ENCODE measurements around the gene ACTL8.

The ACTL8 gene

DNA sequence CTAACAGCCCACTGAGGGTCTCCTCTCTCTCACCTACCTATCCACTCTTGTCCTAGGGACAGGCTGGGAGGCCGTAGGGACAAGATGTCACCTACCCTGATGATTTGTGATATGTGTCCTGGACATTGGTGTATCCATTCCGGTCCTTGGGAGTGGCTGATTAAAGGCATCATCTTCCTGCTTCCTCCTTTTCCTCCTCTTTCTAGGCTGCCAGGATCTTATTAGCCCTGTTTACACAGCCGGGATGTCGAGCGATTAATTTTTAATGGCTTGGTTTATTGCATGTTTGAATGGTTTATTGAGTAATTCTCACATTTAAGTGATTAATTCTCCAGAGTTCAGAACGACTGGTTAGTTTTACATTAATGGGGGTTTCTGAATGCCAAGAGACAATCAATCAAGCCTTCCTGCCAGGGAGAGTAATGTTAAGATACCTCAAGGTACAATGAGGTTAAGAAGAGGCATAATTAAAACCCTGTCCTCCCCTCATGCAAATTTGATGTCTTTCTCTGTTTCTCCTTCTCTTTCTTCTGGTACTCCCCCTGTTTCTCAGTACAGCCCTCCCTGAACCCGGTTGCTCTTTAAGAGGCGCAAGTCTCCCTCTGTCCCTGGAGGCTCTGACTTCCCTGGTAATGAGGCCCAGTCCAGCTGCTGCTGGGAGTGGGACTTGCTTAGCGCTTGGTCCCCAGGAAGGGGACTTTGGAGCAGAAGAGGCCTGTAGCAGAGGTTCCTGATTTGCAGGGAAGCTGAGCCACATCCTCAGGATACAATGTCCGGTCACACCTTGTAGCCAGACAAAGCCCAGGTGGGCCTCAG lies 50.9 kb downstream of the ACTL8 start:
- DNase-seq (ENCODE audit: low spot score), result no peak

DNA sequence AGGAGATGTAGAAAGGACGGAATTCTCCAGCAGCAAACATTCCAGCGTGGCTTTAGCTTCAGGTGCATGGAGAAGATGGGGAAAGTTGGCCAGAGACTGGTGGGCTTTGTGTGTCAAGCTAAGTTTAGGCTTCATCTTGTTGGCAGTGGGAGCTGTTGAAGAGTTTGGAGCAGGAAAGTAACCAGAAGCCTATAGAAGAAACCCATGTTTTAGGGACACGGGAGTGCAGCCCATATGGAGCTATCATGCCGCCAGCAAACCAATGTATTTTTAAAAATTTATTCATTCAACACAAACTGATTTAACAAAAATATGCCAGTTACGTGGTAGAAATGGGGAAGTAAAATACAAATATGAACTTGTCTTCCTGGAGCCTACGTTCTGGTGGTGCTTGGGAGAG lies 53.7 kb downstream of the ACTL8 start:
- DNase-seq (ENCODE audit: low spot score), result no peak

DNA sequence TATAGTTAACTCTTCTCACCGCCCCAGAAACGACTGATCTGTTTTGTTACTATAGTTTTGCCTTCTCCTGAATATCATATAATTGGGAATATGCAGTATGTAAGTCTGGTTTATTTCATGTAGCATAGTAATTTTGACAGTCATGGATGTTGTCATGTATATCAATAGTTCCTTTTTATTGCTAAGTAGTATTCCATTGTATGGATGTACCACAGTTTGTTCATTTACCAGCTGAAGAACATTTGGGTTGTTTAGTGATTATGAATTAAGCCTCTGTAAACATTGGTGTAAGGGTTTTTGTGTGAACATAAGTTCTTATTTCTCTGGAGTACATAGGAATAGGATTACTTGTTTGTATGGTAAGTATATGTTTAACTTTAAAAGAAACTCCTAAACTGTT lies 55.5 kb downstream of the ACTL8 start:
- no peak for DNase-seq (ENCODE audit: low spot score)

DNA sequence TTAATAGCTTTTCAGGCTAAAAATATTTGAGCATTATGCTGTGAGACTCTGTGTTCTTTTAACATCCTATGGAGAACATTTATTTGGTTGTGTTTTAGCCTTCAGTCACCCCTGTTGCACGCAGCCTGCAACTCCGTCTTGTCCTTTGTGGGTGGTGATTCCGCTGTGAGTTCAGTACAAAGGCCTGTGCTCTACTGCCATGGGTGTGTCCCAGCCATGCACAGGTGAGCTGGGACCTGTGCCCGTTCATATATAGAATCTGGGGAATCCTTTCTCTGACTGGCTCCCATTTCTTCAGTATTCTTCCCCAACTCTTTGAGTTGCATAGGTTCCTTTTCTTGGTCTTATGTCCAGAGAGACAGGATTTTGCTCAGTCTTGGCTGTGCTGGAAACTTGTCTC lies 61.4 kb downstream of the ACTL8 start:
- DNase-seq (ENCODE audit: low spot score), result no peak

DNA sequence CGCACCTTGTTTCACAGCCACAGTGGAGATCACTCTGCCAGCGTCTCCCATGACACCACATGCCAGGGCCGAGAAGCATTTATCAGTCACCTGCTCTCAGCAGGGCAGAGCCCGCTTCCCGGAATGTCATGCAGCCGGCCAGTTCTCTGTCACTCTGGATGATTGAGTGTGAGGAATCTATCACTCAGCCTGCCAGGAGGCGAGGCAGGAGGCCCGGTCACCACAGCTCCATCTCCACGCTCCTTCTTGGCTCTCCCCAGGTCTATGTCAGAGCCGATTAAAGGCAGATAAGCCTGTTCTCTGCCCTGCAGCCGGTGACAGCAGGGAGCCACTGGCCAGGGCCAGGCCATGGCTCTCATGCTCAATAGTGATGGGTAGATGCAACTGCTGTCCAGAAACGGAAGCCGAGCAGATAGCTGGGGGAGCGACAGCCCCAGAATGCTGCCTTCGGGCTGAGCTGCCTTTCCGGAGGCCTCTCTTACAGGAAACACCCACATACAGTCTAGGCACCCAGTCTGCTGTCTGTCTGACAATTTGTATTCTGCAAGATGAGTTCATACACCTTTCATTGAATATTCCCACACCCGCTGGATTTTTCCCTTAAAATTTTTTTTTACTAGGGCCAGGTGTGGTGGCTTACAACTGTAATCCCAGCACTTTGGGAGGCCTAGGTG lies 64.1 kb downstream of the ACTL8 start:
- no peak for DNase-seq (ENCODE audit: low spot score)

DNA sequence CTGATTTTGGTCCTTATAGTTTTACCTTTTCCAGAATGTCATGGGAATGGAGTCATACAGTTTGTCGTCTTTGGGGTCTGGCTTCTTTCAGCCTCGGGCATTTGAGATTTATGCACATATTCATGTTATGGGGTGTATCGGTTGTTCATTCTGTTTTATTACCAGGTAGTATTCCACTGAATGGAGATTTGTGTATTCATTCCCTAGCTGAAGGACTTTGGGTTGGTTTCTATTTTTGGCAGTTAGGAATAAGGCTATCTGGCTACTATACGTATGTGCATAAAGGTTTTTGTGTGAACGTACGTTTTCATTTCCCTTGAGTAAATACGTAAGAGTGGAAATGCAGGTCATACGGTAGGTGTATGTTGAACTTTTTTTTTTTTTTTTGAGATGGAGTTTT lies 65.1 kb downstream of the ACTL8 start:
- DNase-seq (ENCODE audit: low spot score), result no peak

DNA sequence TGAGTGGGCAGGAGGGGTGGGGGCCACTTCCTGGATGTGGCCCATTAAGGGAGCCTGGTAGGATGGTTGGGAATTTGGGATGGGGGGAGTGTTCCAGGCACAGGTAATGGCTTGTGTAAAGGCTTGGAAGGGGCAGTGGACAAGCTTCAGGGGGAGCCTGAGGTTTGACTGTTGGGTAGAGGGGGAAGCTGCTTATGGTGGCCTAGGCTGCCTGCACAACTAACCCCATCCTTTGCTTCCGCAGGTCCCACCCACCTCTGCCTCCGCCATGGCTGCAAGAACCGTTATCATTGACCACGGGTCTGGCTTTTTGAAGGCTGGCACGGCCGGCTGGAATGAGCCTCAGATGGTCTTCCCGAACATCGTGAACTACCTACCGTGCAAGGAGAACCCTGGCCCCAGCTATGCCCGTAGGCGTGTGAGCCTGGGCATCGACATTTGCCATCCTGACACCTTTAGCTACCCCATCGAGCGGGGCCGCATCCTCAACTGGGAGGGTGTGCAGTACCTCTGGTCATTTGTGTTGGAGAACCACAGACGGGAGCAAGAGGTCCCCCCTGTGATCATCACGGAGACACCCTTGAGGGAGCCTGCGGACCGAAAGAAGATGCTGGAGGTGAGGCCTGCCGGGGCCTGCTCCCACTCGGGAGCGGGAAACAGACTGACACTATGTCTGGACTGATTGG lies 67.8 kb downstream of the ACTL8 start:
- DNase-seq (ENCODE audit: low spot score), result no peak

DNA sequence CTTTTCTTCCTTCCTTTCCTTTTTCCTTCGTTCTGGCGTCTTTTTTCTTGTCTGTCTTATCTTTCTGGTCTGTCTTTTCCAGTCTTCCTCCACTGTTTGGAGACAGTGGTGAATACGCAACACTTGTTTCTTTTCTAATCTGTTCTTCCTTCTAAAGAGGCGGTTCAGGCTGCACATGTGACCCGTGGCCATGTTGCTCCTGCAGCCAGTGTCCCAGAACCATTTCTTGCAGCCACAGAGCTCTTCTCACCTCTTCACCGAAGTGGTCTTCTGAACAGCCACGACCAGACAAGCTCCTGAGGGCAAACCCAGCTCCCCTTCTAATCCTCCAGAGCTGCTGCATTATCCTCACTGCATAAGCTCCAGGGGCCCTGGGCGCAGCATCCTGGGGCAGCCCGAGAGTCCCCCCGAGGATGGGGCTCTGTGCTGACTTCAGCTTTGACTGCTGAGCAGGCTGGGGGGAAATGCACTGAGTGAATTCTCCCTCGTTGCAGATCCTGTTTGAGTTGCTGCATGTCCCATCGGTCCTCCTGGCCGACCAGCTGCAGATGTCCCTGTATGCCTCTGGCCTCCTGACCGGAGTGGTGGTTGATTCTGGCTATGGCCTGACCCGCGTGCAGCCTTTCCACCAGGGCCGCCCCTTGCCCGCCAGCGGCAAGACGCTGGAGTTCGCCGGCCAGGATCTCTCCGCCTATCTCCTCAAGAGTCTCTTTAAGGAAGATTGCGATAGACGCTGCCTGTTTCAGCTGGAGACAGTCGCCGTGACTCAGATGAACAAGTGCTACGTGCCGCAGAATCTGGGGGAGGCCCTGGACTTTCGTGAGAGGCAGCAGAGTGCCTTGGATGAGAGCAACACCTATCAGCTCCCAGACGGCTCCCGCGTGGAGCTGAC lies 70.4 kb downstream of the ACTL8 start:
- DNase-seq (ENCODE audit: low spot score), result no peak

DNA sequence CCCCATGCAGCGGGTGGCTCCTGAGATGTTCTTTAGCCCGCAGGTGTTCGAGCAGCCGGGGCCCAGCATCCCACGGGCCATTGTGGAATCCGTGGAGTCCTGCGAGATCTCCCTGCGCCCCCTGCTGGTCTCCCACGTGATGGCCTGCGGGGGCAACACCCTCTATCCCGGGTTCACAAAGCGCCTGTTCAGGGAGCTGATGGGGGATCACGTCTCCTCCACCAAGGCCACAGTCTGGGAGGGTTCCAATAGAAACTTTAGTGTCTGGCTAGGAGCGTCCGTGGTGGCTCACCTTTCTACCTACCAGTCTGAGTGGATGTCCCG lies 71.0 kb downstream of the ACTL8 start:
- peak; percentile 55 for DNase-seq (ENCODE audit: low spot score)

DNA sequence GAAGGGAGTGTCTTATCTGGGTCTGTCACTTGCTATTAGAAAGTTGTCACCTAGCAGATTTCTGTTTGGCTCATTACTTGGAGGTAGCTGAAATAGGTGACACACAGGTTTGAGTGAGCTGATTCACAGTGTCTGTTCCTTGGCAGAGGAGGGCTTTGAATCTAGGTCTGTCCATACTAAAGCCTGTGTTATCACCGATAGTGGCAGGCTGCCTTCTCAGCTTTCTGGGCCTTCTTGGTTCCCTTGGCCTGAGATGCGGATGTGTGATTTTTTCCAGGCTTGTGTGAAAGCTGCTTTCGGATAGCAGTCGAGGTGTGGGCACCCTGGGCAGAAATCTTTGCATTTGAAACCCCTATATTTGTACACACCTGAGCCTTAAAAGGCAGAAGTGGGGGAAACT lies 73.9 kb downstream of the ACTL8 start:
- DNase-seq (ENCODE audit: low spot score), result no peak

DNA sequence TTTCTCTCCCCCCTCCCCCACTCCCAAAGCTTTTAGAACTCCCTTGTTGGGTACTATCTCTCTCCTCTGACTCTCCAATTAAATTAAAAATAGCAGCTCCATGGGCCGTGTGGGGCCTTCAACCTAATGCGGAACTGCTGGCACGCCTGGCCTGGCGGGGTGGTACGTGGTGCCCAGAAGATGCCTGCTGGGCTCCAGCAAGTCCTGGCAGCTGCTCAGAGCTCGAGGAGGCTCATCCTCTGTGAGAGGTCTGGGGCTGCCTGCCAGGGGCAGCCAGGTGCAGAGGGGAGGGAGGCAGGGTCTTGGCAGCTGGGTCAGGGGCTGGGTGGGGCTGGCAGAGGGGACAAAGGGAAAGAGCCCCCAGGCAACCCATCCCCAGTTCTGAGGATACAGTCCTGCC lies 74.4 kb downstream of the ACTL8 start:
- DNase-seq (ENCODE audit: low spot score), result no peak

DNA sequence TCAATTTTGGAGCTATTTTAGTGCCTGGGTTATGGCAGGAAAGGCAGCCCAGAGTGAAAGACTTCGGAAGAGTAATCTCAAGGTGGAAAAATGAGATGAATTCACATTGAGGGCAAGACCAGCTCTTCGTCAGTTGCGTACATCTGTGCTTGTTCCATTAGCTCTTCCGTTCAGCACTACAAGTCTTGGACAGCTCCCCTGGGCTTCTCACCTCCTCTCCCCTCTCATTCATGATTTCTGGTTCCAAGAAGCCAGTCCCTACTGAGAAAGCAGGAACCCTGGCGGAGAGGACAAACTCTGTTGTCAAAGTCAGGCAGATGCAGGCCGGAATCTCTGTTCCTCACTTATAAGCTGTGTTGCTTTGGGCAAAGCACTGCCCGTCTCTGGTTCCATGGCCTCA lies 76.5 kb downstream of the ACTL8 start:
- peak; percentile 53 for DNase-seq (ENCODE audit: low spot score)

DNA sequence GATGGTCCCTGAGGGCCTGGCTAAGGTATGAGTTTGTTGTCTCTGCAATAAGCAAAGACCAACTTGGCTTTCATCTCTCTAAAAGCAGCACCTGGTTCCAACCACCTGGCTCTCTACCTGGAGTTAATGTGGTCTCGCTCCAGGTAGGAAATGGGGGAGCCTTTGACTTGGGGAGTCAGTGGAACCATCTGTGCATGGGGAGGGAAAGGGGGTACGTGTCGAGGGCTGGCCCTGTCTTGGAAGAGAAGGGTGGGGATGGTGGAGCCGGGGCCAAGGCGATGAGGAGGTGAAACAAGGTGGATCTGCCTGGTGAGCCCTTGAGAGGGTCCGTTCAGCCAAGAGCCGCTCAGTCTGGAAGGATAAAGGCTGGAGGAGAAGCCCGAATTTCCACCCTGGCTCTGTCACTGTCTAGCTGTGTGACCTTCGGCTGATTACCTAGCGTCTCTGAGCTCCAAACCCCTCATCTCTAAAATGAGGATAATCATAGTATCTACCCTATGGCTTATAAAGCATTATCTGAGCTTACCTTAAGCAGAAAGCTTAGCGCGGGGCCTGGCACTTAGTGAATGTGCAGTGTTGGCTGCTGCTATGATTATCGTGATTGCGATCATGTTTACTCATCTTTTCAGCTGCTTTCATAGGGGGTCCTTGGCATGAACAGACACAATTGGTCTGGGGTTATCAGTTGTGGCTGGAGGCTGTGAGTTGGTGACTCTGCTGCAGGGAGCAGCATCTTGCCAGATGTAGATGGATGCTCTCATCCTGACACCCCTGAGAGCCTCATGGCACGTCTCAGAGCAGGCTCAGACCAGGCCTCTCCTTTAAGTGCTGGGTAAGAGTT lies 78.7 kb downstream of the ACTL8 start:
- no peak for DNase-seq (ENCODE audit: low spot score)

DNA sequence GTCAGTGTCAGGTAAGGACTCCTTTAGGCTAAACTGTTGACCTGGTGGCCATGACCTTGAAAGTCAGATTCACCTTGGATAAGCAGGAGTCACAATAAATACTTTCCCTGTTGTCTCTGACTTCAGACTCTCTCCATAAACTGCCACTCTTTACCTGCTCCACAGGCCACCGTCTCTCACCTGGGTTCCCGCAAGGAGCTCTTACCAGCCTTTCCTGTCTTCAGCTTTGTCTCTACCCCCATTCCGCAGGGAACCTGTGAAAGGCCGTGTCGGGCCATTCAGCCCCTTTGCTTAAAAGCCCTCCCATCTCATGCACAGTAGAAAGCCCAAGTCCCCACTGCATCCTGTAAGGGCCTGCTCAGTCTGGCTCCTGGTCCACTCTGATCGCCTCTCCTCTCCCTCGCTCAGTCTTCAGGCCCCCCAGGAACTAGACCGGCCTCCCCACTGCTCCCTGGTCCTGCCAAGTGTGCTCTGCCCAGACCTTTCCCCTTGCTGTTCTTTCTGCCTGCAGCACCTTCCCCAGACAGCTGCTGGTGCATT lies 79.5 kb downstream of the ACTL8 start:
- no peak for DNase-seq (ENCODE audit: low spot score)

DNA sequence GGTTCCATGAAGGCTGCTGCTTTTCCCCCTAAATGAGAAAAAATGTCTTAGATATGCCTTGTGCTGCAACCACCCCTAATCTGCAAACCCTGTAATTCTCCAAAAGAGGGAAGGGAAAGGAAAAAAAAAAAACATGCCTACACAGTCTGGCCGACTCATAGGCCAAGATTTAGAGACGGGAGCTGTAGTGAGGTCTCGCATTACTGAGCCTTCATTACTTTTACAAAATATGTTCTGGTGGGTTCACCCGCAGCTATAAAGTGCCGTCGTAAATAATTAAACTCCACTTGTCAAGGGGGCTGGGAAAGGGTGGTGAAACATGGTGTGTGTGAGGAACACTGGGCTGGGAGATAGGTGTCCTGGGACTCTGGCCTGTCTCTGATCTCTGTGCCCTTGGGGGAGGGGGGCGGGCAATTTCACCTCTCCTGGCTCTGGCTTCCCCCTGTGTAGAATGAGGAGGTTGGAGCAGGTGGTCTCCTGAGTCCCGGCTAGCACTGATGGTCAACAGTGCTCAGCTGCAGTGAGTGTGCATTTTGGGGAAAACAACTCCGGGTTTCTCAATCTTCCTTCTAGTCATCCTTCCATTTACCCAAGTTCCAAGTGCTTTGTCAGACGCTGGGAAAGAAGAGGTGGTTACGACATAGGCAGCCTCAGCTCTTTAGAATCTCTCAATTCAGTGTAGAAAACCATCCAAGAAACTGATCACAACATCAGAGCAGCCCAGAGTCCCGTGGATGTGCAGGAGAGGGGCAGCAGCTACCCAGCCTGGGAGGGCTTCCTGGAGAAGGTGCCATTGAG lies 82.3 kb downstream of the ACTL8 start:
- no peak for DNase-seq (ENCODE audit: low spot score)

DNA sequence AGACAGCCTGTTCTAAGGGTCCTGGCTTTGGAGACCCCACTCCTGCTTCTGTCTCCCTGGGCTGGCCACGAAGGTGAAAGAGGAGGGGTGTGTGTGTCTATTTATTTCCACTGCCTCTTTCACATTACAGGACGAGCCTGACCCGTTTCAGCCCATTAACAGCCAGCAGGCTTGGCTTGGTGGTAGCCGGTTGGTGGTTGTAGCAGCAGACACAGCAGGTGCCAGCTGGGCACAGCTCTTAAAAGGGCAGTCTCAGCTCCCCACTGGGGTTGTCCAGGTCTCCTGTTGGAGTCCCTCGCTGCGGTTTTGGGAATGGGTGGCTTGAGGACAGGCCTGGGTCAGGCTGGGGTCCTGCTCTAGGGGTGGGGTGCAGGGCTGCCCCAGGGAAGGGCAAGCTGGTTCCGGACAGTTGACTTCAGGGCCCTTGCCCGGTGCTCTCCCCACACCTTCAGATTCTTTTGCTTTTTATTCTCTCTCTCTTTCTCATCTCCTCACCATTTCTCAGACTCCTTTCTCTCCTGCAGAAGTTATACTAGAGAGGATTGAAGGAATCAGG lies 84.6 kb downstream of the ACTL8 start:
- DNase-seq (ENCODE audit: low spot score), result no peak

DNA sequence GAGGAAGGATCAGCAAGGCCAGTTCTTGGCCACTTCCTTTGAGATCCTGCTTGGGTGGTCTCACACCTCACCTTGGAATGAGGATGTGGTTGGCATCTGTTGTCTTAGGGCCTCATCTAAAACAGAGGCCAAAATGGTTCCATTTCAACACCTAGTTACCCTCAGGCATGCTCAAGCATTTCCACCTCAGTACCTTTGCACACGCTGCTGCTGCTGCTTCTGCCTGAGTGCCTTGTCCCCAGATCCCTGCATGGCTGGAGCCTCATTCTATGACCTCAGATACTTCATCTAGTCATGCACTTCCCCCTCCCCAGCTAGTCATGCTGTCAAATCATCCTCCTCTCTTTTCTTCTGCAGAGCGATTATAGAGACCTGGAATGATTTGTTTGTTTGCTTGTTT lies 86.8 kb downstream of the ACTL8 start:
- no peak for DNase-seq (ENCODE audit: low spot score)

DNA sequence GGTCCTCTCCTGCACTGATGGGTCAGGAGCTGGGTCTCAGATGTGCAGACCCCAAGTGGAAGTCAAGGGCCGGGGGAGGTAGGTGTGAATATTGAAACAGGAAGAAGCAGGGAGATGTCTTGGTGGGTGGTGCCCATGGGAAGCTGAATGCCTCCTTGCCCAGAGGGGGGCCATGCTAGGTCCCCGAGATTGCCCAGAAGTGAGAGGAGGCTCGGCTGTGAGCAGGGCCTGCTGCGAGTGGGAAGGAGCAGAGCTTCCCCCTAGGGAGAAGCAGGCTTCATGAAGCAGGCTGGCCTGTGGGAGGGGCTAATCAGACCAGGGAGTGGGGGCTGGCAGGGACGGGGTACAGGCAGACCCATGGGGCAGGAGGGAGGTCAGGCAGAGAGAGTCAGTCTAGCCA lies 87.6 kb downstream of the ACTL8 start:
- no peak for DNase-seq (ENCODE audit: low spot score)

DNA sequence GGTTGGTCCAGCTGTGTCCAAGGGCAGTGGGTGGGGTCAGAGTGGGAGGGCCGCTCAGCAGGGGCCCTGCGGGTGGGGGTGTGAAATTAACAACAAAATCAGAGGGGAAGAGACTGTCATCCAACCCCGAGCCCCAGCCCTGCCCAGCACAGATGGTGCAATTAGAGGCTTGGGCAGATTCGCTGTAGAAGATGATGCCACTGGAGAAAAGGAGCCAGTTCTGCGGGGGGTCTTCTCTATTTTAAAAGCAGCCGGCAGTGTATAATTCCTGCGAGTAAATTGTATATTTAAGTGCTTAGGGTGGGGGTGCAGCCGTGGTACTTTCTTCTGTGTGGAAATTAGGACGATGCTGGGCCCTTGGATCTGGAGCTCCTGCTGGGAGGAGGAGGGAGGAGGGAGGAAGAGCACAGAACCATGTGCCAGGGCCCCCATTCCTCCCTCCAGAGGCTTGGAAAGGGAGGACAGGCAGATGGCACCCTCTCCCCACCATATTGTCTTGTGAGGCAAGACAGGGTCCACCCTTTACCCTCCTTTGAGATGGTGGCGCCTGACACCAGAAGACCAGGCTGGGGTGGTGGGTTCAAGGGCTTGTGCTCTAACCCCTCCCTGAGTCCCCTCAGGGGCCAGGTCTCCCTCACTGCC lies 89.2 kb downstream of the ACTL8 start:
- DNase-seq (ENCODE audit: low spot score), result no peak

DNA sequence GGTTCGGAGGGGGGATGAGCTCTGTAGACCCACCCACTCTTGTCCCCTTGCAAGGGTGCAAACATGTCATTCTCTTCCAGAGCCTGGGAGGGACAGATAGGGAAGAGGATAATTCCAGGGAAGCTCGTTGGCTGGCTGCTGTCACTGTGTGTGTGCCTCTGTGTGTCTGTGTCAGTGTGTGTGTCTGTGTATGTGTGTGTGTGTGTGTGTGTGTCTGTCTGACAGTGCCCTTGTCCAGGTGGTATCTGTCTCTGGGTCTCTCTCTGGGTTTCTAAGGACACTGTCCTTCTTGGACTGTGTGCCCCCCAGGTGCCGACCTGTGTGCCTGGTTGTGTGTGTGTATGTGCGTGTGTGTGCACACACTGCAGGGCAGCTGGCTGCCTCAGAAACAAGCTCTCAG lies 90.5 kb downstream of the ACTL8 start:
- DNase-seq (ENCODE audit: low spot score), result no peak

Measured in HuH-7 (cell line).